HG03565 (cell line): ENCODE measurements around the gene PRMT7.
A peak's percentile ranks its signal among the peaks of the same experiment; 100 is the strongest.
"Not testable (repeated sequence)": the region's sequence is repeated elsewhere in the genome, so short reads cannot be mapped to it uniquely, and the experiment has no call there.

Source experiments
- ATAC-seq: cut with Tn5 transposase; IDR thresholded peaks from one replicate; pipeline ENCODE4 v1.9.1; 2021; ENCODE audit warnings: mild to moderate bottlenecking, moderate library complexity; ENCODE audit not compliant: unreplicated experiment

PRMT7 gene

DNA sequence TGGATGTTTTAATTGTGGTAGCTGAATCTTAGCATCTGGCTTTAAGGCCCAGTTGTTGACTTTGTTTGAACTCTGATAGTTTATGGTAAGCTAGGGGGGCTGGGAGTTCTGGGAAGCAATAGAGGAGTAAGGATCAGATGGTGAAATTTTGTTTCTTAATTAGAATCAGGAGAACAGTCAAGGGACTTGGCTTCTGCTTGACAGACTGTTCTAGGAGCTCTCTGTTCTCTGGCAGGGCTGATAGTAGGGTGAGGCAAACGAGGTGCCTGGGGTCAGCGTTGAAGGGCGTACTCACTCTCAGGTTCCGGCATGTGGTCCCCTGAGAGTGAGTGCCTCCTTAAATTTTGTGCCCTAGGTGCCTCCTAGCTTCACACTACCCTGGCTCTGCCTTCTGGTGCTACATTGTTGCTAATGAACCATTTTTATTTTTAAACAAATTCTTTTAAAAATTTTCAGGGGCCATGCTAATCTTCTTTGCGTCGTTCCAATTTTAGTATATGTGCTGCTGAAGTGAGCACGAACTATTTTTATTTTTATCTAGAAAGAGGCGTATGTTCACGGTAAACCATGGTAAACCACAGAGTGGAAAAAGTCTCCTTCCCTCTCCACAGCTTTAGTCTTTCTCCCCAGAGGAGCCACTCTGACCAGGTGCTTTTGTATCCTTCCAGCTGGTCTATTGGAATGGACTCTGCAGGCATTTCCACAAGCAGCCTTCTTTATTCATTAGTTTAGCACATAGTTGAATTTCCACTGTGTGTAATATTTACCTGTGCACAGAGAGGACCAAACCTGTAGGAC lies 26.8 kb upstream of the PRMT7 start:
- ATAC-seq: no peak

- peak; percentile 33 for ATAC-seq
Observed at GRCh38 chr16:68284847-68285246, 26.0 kb upstream of the PRMT7 start.

GRCh38 chr16:68285683-68286082 lies 25.1 kb upstream of the PRMT7 start:
- no peak for ATAC-seq

DNA sequence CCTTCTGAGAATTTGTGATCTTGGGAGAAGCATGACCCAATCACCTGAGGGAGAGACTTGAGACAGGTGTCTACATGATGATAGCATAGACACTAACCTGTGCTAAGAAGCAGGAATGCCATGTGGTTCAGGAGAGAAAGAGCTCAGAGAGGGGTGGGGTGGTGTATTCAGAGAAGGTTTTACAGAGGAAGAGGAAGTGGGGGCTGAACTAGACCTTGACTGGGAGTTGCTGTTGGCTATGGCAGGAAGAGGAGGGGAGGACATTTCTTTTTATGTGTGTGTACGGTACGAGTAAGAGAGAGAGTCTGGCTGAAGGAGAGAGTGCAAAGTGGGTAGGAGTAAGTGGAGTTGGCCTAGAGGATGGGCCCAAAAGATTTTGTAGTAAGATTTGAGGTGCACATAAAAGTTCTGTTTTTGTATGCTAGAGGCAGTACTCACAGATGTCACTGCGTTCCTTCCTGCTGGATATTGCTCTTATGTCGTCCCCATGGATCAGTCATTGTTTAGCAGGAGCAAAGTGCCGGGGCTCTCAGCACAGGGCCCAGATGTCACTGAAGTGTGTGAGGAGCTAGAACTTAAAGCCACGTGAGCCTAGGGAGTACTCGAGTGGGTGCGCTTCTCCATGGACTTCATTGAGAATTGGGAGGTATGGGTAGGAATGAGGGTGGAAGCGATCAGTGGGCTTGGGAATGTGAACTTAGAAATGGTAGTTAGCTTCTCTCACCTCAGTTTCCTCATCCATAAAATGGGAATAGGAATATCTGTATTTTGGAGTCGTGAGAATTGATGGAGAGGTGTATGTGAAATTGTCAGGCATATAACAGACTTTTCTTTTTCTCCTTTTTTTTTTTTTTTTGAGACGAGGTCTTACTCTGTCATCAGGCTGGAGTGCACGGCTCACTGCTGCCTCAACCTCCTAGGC lies 24.4 kb upstream of the PRMT7 start:
- ATAC-seq: no peak

DNA sequence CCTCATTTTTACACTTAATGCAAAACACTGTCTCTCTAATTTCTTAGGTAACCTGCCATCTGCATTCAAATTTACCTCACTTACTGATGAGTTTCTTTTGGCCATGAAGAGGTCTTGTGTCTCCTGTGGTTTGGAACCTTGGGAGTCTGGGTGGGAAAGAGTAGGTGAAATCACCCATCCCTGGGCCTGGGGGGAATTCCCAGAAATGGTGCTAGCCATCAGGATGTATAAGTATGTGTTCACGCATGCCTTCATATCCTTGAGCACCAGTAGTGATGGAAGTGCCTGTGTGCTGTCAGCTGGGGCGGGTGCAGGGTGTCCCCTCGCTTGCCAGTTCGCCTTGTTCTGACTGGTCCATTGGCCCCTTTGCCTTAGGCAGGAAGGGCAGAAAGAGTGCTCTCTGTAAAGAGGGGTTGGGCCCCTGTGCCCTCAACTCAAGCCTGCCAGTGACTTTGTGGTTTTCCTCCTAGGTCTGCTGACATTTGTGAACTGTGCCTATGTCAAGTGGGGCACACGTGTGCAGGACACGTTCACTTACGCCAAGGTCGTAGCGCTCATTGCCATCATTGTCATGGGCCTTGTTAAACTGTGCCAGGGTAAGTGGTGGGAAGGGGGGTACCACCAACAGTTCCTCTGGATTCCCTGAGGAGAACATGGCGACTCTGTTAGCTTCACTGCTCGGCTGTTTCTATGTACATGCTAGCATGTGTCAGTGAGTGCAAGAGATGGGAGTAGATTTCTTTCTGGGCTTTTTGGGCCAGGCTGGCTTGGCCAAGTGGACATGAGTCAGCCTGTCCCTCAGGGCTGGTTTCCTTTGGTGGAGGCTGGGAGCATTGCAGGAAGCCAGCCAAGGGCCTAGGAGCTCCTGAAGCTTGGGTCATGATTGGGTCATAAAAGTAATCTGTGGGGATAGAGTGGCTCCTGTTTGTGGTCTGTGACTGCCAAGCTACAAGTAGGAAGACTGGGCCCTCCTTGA lies 23.3 kb upstream of the PRMT7 start:
- ATAC-seq: no peak

- no peak for ATAC-seq
Observed at GRCh38 chr16:68288252-68288650, 22.6 kb upstream of the PRMT7 start.

- not testable (repeated sequence) for ATAC-seq
Observed at GRCh38 chr16:68288796-68289195, 22.0 kb upstream of the PRMT7 start.

GRCh38 chr16:68289202-68289601 lies 21.6 kb upstream of the PRMT7 start:
- ATAC-seq: no peak

GRCh38 chr16:68289621-68290329 lies 21.0 kb upstream of the PRMT7 start:
- peak; percentile 77 for ATAC-seq

- ATAC-seq: no peak
Observed at GRCh38 chr16:68290450-68290849, 20.4 kb upstream of the PRMT7 start.

- ATAC-seq: no peak
Observed at GRCh38 chr16:68291227-68291626, 19.6 kb upstream of the PRMT7 start.

GRCh38 chr16:68292425-68292824 lies 18.4 kb upstream of the PRMT7 start:
- no peak for ATAC-seq

DNA sequence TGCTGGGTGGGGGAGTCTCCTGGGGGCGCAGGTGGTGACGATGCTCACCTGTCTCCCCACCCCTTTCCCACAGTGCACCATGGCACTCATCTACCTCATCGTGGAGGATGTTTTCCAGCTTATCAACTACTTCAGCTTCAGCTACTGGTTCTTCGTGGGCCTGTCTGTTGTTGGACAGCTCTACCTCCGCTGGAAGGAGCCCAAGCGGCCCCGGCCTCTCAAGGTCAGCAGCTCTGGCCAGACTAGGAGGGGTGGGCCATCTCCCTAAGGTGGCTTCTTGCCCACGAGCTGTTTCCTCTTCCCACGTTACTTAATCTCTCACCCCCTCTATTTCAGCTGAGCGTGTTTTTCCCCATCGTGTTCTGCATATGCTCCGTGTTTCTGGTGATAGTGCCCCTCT lies 14.5 kb upstream of the PRMT7 start:
- no peak for ATAC-seq

DNA sequence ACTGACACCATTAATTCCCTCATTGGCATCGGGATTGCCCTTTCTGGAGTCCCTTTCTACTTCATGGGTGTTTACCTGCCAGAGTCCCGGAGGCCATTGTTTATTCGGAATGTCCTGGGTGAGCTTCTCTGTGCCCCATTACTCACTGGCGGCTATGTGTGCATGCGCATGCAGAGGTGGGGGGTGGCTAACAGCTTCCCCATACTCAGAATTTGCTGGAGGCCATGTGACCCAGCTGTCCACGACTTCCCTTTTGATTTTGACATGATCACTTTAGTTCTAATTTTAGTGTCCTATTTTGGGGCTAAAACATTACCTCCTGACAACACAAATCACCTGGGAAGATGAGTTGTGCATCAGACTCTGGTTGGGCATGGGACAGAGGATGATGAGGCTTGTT lies 14.1 kb upstream of the PRMT7 start:
- ATAC-seq: no peak

DNA sequence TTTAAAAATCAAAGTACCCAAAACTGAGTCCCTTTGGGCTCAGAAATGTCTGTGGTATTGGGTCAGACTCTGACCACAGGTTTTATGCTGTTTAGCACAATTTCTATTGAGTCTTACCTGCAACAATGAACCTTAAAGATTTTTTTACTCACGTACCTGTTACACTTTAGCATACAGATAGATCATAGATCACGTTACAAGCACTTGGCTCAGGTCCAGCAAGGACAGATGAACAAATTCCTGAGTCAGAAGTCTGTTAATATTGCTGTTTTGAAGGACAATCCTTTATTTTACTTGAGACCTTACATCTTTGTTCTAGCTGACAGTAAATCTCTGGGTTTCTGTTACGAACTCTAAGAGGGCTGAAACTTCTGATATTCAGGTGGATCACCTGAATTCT lies 12.9 kb upstream of the PRMT7 start:
- ATAC-seq: no peak

DNA sequence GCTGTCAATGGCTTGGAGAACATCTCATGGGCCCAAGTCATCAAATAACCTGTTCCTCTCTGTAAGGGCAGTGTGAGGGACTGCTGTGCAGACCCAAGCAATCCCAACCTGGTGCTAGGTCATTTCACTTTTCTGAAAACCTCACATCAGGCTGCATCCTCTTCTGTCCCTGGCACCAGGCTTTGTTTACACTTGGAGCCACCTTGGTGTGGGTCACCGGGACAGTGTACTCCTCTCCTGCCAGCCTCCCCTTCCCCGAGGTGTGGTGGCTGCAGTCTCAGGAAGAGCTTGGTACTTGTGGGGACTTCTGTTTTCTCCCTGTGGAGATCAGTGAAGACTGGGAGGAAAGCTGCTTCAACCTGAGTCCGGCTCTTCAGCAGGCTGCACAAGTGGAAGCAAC lies 12.5 kb upstream of the PRMT7 start:
- no peak for ATAC-seq

DNA sequence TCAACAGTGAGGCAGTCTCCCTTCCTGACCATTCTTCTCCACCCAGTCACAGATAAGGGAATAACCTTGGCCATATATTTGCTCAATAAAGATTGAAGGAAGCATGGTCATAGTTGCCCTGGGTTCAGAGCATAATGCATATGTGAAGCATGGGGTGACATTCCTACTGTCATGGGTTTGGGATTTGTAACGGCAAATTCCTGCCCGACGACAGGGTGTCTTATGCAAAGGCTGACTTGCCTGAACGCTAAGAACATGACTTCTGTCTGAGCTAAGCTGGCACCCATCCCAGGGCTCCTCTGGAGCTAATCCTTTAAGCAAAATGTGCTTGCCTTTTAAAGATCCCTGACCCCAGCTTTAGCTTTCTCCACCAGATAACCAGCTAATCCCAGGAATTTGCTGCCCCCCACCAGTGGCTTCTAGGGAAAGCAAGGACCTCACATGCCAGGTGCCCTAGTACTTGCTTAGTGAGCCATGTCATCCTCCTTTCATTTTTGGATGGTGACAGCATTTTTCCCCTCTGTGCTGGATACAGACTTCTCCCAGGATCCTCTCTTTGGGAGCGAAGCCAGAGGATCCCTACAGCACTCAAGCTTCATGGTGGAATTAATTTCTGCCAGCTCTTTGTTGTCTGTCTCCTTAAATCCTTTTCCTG lies 11.8 kb upstream of the PRMT7 start:
- no peak for ATAC-seq

- ATAC-seq: no peak
Observed at GRCh38 chr16:68299571-68300453, 11.0 kb upstream of the PRMT7 start.
